WERI-Rb-1 (cell line): ENCODE data around the gene MAL.

Source experiments
- DNase-seq: peaks from one replicate; pipeline ENCODE4 v3.0.0-alpha.2; 2020
- H3K27ac ChIP-seq: fragments of 250-450 bp; sonication (Bioruptor Pico); 2 replicates; pipeline ENCODE4 v1.5.1; 2020; ENCODE audit warnings: mild to moderate bottlenecking, moderate library complexity
- H3K27me3 ChIP-seq: fragments of 250-450 bp; sonication (Bioruptor Pico); 2 replicates; pipeline ENCODE4 v1.5.1; 2021; ENCODE audit warnings: mild to moderate bottlenecking, low read depth, moderate library complexity; ENCODE audit not compliant: insufficient read depth, severe bottlenecking
- H3K36me3 ChIP-seq: fragments of 250-450 bp; sonication (Bioruptor Pico); 2 replicates; pipeline ENCODE4 v1.5.1; 2020; ENCODE audit warnings: mild to moderate bottlenecking, moderate library complexity
- H3K4me3 ChIP-seq: 2 replicates; pipeline ENCODE4 v1.5.1; 2011; ENCODE audit warnings: low read depth, mild to moderate bottlenecking, control low read depth, low read length
- H3K9me3 ChIP-seq: fragments of 250-450 bp; sonication (Bioruptor Pico); 2 replicates; pipeline ENCODE4 v1.5.1; 2021; ENCODE audit warnings: mild to moderate bottlenecking, moderate library complexity; ENCODE audit not compliant: severe bottlenecking
- CTCF ChIP-seq: IDR thresholded peaks from 2 replicates; pipeline ENCODE4 v1.5.1; 2011; ENCODE audit warnings: low read depth, mild to moderate bottlenecking, control low read depth, inconsistent platforms, low read length

Gene MAL

GRCh38 chr2:95056044-95056443 lies 30.5 kb downstream of the MAL start:
- H3K4me3 ChIP-seq: no peak overlapping the region
- no peak for TF ChIP-seq CTCF
- H3K27ac ChIP-seq: no peak overlapping the region
- H3K36me3 ChIP-seq: no peaks in the 10 kb centered on the region
- H3K9me3 ChIP-seq: no peaks in the 10 kb centered on the region
- DNase-seq: no peak
- no peaks in the 10 kb centered on the region for H3K27me3 ChIP-seq

GRCh38 chr2:95056461-95057459 lies 31.3 kb downstream of the MAL start:
- no peak for TF ChIP-seq CTCF
- Histone ChIP-seq H3K27me3 (no peaks in the 10 kb centered on the region), H3K4me3 (no peak overlapping the region), H3K27ac (no peak overlapping the region), H3K9me3 (no peaks in the 10 kb centered on the region), H3K36me3 (no peaks in the 10 kb centered on the region)
- DNase-seq: no peak

- DNase-seq: no peak
- Histone ChIP-seq H3K9me3 (no peaks in the 10 kb centered on the region), H3K27ac (no peak overlapping the region), H3K27me3 (no peaks in the 10 kb centered on the region), H3K4me3 (no peak overlapping the region), H3K36me3 (no peaks in the 10 kb centered on the region)
- TF ChIP-seq CTCF: no peak
Measured at GRCh38 chr2:95057535-95058370, 32.2 kb downstream of the MAL start.

GRCh38 chr2:95058466-95058988 lies 33.0 kb downstream of the MAL start:
- Histone ChIP-seq H3K9me3 (no peaks in the 10 kb centered on the region), H3K27me3 (no peaks in the 10 kb centered on the region)
- no peak for TF ChIP-seq CTCF

GRCh38 chr2:95058989-95059641 lies 33.6 kb downstream of the MAL start:
- no peak for TF ChIP-seq CTCF
- H3K27ac ChIP-seq: no peak overlapping the region
- H3K36me3 ChIP-seq: no peaks in the 10 kb centered on the region
- H3K4me3 ChIP-seq: no peak overlapping the region
- H3K9me3 ChIP-seq: no peaks in the 10 kb centered on the region
- no peak for DNase-seq
- H3K27me3 ChIP-seq: no peaks in the 10 kb centered on the region

More at GRCh38 chr2:95058466-95058988, 33.0 kb downstream of the MAL start:
- DNase-seq: no peak
- Histone ChIP-seq H3K4me3 (no peak overlapping the region), H3K27ac (no peak overlapping the region), H3K36me3 (no peaks in the 10 kb centered on the region)
